ENCODE measurements around the gene CECR2.
A peak's percentile ranks its signal among the peaks of the same experiment; 100 is the strongest.

CECR2 gene

DNA sequence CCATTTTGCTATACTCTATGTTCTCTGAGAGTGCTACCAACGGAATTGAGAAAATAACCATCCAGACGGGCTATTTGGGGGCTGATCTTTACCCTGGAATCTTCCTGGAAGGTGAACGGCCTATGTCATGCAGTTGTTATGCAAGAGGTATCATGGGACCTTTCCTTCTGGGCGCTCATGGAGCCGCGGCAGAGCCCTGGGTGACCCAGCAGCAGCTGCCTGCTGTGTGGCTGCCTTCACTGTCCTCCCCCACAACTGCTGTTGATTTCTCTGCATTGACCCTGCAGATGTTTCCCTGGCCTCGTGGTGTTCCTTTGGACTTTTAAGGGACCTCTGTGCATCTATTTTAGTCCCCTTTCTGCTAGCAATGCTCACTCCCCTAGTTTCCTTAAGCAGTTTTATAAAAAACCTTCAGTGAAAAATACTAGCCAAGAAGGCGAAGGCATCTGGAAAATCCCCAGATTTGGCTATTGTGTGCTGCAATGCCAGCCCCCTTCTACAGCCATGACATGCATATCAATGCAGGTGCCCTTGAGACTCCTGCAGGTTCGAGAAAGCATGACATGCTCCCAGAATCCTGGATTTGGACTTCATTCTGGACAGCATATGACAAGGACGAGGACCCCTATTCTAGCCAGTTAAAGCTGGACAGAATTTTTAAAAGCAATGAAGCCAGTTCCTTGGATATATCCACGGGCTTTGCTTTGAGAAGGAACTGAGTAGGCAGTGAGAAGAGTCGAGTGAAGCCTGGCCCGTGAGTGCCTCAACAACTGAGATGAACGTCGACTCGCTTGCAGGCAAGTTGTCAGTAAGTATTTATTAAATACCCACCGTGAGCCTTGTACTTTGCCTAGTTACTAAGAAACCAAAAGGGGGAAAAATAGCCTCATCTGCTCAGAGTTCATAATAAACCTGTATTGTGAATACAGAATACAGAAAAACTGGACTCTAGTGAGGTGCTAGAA, 193.9 kb downstream of the CECR2 start, which contains the start of gene SLC25A18:
Gene SLC25A18, plus strand, starts transcription at position 593 of the 965 bp plus-strand sequence. CDS start 16,447 bp downstream, outside the sequence.
- no peak for ATAC-seq
- TF ChIP-seq ZNF565 (CRISPR knock-in tag; conservative IDR thresholded peaks at IDR 0.05; ENCODE audit: low read depth), result no peak
- no peak for TF ChIP-seq ZFP3 (CRISPR knock-in tag; IDR thresholded peaks at IDR 0.05)
- TF ChIP-seq TOX (CRISPR knock-in tag; IDR thresholded peaks at IDR 0.05; ENCODE audit: borderline replicate concordance), result no peak
- no peak for TF ChIP-seq ZNF70 (CRISPR knock-in tag; IDR thresholded peaks at IDR 0.05)
- TF ChIP-seq PPARA (CRISPR knock-in tag; IDR thresholded peaks at IDR 0.05; ENCODE audit: borderline replicate concordance), result no peak
- TF ChIP-seq ZC3H10 (CRISPR knock-in tag; IDR thresholded peaks at IDR 0.05), result no peak
- TF ChIP-seq, protein P1, sequence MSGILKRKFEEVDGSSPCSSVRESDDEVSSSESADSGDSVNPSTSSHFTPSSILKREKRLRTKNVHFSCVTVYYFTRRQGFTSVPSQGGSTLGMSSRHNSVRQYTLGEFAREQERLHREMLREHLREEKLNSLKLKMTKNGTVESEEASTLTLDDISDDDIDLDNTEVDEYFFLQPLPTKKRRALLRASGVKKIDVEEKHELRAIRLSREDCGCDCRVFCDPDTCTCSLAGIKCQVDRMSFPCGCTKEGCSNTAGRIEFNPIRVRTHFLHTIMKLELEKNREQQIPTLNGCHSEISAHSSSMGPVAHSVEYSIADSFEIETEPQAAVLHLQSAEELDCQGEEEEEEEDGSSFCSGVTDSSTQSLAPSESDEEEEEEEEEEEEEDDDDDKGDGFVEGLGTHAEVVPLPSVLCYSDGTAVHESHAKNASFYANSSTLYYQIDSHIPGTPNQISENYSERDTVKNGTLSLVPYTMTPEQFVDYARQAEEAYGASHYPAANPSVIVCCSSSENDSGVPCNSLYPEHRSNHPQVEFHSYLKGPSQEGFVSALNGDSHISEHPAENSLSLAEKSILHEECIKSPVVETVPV (CRISPR knock-in tag; IDR thresholded peaks at IDR 0.05), result no peak
- TF ChIP-seq, protein P2, sequence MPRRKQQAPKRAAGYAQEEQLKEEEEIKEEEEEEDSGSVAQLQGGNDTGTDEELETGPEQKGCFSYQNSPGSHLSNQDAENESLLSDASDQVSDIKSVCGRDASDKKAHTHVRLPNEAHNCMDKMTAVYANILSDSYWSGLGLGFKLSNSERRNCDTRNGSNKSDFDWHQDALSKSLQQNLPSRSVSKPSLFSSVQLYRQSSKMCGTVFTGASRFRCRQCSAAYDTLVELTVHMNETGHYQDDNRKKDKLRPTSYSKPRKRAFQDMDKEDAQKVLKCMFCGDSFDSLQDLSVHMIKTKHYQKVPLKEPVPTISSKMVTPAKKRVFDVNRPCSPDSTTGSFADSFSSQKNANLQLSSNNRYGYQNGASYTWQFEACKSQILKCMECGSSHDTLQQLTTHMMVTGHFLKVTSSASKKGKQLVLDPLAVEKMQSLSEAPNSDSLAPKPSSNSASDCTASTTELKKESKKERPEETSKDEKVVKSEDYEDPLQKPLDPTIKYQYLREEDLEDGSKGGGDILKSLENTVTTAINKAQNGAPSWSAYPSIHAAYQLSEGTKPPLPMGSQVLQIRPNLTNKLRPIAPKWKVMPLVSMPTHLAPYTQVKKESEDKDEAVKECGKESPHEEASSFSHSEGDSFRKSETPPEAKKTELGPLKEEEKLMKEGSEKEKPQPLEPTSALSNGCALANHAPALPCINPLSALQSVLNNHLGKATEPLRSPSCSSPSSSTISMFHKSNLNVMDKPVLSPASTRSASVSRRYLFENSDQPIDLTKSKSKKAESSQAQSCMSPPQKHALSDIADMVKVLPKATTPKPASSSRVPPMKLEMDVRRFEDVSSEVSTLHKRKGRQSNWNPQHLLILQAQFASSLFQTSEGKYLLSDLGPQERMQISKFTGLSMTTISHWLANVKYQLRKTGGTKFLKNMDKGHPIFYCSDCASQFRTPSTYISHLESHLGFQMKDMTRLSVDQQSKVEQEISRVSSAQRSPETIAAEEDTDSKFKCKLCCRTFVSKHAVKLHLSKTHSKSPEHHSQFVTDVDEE (CRISPR knock-in tag; IDR thresholded peaks at IDR 0.05), result no peak
- no peak for TF ChIP-seq ISL1 (CRISPR knock-in tag; IDR thresholded peaks at IDR 0.05)
- no peak for TF ChIP-seq CSDC2 (CRISPR knock-in tag; IDR thresholded peaks at IDR 0.05)
- TF ChIP-seq, protein P3, sequence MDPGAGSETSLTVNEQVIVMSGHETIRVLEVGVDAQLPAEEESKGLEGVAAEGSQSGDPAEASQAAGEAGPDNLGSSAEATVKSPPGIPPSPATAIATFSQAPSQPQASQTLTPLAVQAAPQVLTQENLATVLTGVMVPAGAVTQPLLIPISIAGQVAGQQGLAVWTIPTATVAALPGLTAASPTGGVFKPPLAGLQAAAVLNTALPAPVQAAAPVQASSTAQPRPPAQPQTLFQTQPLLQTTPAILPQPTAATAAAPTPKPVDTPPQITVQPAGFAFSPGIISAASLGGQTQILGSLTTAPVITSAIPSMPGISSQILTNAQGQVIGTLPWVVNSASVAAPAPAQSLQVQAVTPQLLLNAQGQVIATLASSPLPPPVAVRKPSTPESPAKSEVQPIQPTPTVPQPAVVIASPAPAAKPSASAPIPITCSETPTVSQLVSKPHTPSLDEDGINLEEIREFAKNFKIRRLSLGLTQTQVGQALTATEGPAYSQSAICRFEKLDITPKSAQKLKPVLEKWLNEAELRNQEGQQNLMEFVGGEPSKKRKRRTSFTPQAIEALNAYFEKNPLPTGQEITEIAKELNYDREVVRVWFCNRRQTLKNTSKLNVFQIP (CRISPR knock-in tag; IDR thresholded peaks at IDR 0.05; ENCODE audit: borderline replicate concordance, low read depth), result no peak
- TF ChIP-seq, protein P4, sequence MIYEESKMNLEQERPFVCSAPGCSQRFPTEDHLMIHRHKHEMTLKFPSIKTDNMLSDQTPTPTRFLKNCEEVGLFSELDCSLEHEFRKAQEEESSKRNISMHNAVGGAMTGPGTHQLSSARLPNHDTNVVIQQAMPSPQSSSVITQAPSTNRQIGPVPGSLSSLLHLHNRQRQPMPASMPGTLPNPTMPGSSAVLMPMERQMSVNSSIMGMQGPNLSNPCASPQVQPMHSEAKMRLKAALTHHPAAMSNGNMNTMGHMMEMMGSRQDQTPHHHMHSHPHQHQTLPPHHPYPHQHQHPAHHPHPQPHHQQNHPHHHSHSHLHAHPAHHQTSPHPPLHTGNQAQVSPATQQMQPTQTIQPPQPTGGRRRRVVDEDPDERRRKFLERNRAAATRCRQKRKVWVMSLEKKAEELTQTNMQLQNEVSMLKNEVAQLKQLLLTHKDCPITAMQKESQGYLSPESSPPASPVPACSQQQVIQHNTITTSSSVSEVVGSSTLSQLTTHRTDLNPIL (CRISPR knock-in tag; IDR thresholded peaks at IDR 0.05; ENCODE audit: low read depth), result no peak
- TF ChIP-seq ZFP30 (CRISPR knock-in tag; IDR thresholded peaks at IDR 0.05), result no peak
- no peak for TF ChIP-seq ARNTL (CRISPR knock-in tag; IDR thresholded peaks at IDR 0.05; ENCODE audit: borderline replicate concordance, low read depth)
- TF ChIP-seq TCF4 (CRISPR knock-in tag; IDR thresholded peaks at IDR 0.05; ENCODE audit: borderline replicate concordance), result no peak
- TF ChIP-seq ESRRG (CRISPR knock-in tag; IDR thresholded peaks at IDR 0.05), result no peak
- no peak for TF ChIP-seq OSR1 (CRISPR knock-in tag; IDR thresholded peaks at IDR 0.05)
- no peak for TF ChIP-seq BACH2 (CRISPR knock-in tag; IDR thresholded peaks at IDR 0.05; ENCODE audit: borderline replicate concordance)
- no peak for TF ChIP-seq GLIS3 (CRISPR knock-in tag; IDR thresholded peaks at IDR 0.05)
- TF ChIP-seq, protein P5, sequence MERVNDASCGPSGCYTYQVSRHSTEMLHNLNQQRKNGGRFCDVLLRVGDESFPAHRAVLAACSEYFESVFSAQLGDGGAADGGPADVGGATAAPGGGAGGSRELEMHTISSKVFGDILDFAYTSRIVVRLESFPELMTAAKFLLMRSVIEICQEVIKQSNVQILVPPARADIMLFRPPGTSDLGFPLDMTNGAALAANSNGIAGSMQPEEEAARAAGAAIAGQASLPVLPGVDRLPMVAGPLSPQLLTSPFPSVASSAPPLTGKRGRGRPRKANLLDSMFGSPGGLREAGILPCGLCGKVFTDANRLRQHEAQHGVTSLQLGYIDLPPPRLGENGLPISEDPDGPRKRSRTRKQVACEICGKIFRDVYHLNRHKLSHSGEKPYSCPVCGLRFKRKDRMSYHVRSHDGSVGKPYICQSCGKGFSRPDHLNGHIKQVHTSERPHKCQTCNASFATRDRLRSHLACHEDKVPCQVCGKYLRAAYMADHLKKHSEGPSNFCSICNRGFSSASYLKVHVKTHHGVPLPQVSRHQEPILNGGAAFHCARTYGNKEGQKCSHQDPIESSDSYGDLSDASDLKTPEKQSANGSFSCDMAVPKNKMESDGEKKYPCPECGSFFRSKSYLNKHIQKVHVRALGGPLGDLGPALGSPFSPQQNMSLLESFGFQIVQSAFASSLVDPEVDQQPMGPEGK (CRISPR knock-in tag; IDR thresholded peaks at IDR 0.05; ENCODE audit: borderline replicate concordance), result no peak

DNA sequence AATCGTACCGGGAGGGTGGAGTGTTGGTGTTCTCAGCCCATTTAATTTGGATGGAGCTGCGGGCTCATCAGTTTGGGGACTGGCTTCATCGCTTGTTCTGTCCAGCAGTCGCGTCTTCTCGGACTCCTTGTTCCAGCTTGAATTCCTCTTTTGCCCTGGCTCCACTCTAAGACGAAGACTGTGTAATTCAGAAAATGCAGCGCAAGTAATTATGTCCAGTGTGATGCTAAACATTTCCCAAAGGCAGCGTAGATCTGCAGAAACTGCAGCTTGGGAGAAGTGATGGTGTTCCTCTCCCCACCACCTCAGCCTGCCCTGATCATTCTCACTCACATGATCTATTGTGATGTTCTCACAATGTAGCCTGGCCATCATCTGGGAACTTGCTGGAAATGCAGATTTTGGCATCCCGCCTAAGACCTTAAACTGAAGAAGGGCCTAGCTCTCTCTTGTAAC, 194.7 kb downstream of the CECR2 start:
- ATAC-seq, result peak; percentile 61; the same call in 2 of the 3 replicates
- TF ChIP-seq, protein P1 (CRISPR knock-in tag; IDR thresholded peaks at IDR 0.05), result no peak
- TF ChIP-seq ZNF70 (CRISPR knock-in tag; IDR thresholded peaks at IDR 0.05), result no peak
- TF ChIP-seq, protein P4 (CRISPR knock-in tag; IDR thresholded peaks at IDR 0.05; ENCODE audit: low read depth), result no peak
- TF ChIP-seq, protein P3 (CRISPR knock-in tag; IDR thresholded peaks at IDR 0.05; ENCODE audit: borderline replicate concordance, low read depth), result no peak
- TF ChIP-seq RARB (CRISPR knock-in tag; IDR thresholded peaks at IDR 0.05), result no peak
- no peak for TF ChIP-seq ZFP3 (CRISPR knock-in tag; IDR thresholded peaks at IDR 0.05)
- no peak for TF ChIP-seq BACH2 (CRISPR knock-in tag; IDR thresholded peaks at IDR 0.05; ENCODE audit: borderline replicate concordance)
- TF ChIP-seq TCF4 (CRISPR knock-in tag; IDR thresholded peaks at IDR 0.05; ENCODE audit: borderline replicate concordance), result no peak
- no peak for TF ChIP-seq ZC3H10 (CRISPR knock-in tag; IDR thresholded peaks at IDR 0.05)
- TF ChIP-seq GLIS3 (CRISPR knock-in tag; IDR thresholded peaks at IDR 0.05), result no peak
- TF ChIP-seq SNAI2 (CRISPR knock-in tag; IDR thresholded peaks at IDR 0.05), result no peak
- TF ChIP-seq ISL1 (CRISPR knock-in tag; IDR thresholded peaks at IDR 0.05), result no peak

Measured in SK-N-SH treated with all-trans-retinoic acid at 6 μM for 48 hours (cell line).